ENCODE data around the gene MLANA. TPM values are rescaled to one million over a fixed set of nuclear protein-coding genes. Genes with fewer than 3 reads are reported as not detected.
"Not testable (repeated sequence)": the region's sequence is repeated elsewhere in the genome, so short reads cannot be mapped to it uniquely, and the experiment has no call there.

Gene MLANA
- total RNA-seq, 1 donor from 2014 or later: not detected

DNA sequence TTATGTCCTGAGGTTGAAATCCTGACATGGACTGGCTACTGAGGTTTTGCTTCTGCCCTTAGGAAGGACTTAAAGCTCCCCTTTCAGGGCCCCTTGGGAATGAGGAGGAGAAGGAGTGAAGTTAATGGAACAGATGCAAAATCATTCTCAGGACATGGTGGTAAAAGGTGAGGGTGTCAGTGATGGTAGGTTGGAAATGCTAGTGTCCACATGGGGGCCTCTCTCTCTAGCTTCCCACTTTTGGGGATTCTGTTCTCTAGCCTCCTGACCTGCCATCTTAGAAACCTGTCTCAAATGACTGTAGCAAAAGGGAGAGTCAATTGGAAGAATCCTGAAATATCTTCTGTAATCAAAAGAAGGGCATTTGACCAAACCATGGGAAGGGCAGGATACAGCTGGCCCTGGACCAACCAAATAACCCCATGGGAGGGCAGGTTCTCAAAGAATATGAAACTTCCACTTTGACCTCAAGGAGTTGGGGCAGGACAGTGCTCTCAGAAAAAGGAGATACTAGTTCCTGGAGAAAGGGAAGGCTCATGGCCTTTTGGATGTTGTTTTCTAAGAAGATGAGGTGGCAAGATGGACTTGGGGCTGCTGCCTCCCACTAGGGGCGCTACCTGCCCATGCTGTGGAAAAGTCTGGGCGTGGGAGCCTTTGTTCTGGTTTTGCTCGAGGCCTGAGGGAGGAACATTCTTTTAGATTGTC is 21.2 kb upstream of the MLANA start:
- DNase-seq (ENCODE audit: low spot score): no peak

DNA sequence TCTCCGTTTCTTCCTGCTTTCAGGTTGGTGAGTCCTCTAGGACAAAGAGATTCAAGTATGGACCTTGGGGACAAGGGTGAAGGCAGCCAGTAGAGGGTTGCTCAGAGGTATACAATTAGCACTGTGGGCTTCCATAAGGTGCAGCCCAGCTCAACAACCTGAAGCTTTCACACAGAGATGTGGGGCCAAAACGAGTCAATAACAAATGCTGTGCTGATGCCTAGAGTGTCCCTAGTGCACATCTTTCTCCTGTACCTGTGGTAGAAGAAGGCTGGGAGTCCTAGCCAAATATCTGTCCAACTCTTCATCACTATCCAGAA is 20.7 kb upstream of the MLANA start:
- DNase-seq (ENCODE audit: low spot score): no peak

DNA sequence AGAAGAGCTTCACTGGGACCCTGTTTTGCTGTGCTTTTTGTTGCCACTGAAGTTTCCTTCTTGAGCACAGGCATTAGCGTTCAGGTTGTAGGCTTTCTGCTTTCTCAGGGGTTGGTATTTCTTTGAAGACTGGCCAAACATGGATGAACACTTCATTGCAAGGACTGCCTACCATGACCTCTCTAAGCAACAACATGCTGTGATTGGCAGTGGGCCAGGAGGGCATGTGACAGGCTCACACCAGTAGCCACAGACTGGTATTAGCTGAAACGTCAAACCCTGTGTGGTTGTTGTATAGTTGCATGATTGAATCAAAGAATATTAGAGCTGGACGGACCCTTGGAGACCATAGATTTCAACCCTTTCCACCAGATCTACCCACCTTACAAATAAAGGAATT is 20.0 kb upstream of the MLANA start:
- DNase-seq (ENCODE audit: low spot score): no peak

DNA sequence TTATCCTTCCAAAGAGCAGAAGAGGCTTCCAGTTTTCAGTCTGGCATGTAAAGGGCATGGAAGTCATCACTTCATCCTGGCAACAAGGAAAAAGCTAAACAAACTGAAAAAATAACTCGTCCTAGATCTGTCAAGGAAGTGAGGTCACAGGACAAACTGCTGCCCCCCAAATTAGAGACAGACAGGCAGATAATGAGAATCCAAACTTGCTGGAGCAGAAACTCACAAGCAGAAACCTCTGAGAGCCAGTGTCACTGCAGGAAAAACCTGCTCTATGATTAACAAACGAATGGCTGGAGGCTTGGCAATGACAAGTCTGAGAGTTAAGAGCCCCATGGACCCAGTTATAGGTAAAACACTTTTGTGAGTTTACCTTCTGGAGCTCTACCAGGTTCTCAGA is 18.9 kb upstream of the MLANA start:
- no peak for DNase-seq (ENCODE audit: low spot score)

DNA sequence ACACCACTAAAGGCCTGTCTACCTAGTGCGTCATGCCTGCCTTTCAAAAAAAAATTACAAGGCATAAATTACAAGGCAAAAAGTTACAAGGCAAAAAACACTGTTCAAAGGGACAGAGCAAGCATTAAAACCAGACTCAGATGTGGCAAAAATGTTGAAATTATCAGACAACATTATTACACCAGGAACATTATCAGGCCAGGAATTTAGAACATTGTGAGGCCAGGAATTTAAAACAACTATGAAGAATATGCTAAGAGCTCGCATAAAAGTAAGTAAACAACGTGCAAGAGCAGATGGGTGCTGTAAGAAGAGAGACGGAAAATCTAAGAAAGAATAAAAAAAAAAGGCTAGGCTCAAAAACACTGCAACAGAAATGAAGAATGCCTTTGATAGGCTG is 18.2 kb upstream of the MLANA start:
- no peak for DNase-seq (ENCODE audit: low spot score)

DNA sequence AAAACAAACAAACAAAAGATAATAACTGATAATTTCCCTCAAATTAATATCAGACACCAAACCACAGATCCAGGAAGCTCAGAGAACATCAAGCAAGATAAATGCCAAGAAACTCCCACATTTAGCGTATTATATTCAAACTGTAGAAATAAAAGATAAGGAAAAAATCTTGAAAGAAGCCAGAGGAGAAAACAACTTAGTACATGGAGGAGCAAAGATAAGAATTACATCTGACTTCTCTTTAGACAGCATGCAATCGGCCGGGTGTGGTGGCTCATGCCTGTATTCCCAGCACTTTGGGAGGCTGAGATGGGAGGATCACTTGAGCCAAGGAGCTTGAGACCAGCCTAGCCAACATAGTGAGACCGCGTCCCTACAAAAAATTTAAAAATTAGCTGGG is 17.2 kb upstream of the MLANA start:
- no peak for DNase-seq (ENCODE audit: low spot score)

DNA sequence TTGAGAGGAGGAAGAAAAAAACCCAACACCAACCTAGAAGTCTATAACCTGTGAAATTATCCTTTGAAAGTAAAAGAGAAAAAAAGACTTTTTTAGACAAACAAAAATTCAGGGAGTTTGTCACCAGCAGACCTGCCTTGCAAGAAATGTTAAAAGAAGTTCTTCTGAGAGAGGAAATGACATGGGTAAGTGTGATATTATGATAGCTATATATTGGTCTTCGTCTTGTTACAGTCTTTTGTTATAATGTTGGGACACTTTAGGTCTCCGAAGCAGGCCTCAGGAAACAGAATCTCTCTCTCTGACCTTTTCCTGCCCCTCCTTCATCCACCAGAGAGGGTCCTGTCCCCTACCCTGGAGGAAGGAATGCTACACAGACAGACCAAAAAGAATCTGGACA is 16.6 kb upstream of the MLANA start:
- no peak for DNase-seq (ENCODE audit: low spot score)

DNA sequence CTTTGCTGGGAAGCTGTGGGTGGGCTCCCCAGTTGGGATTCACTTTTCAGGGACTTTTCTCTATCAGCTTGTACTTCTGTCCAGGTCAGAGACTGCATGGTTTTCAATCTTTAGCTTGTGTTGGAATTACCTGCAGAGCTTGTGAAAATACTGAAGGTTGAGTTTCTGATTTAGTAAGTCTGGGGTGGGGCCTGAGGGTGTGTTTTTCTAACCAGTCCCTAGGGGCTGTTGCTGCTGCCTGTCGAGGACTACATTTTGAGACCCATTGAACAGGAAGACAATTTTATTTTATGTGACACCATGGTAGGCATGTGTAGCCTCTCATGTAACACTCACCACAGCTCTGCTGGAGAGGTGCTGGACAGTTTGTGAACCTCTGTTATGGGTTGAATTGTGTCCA is 14.7 kb upstream of the MLANA start:
- DNase-seq (ENCODE audit: low spot score): no peak

DNA sequence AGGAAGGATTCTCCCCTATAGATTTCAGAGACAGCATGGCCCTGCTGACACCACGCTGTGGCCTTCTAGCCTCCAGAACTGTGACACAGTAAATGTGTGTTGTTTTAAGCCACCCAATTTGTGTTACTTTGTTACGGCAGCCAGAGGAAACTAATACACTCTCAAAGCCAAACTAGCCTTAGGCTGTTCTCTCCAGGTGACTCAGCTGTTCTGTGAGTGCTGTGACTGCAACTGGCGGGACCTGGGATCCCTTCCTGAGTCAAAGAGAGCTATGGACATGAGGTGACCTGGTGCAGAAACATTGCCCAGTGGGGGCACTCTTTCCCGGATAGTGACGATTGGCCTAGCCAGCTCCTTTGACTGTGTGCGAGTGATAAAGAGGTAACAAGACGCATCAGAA is 14.0 kb upstream of the MLANA start:
- DNase-seq (ENCODE audit: low spot score): no peak

DNA sequence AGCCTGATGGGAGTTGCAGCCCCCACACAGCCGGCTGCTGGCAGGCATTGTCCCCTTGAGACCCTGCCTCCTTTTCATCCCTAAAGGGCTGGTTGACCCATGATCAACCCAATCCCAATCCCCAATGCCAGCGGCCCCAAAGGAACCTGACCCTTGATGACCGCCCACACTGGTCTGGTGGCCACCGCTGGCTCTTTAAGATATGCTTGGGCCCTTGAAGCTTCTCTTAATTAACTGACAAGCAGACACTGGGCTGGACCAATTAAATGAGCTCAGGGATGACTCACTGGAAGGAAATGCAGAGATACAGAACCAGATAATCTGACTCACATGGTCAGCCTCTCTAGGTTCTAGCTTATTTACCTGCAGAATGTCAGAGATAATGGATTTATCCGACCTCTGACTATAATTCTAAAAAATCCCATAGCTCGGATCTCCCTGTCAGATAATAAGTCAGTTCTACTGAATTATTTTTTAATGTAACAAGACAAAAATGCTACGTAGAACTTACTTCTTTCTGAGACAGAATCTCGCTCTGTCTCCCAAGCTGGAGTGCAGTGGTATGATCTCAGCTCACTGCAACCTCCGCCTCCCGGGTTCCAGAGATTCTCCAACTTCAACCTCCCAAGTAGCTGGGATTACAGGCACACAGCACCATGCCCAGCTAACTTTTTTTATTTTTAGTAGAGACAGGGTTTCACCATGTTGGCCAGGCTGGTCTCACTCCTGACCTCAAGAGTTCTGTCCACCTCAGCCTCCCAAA is 11.1 kb upstream of the MLANA start:
- no peak for DNase-seq (ENCODE audit: low spot score)

DNA sequence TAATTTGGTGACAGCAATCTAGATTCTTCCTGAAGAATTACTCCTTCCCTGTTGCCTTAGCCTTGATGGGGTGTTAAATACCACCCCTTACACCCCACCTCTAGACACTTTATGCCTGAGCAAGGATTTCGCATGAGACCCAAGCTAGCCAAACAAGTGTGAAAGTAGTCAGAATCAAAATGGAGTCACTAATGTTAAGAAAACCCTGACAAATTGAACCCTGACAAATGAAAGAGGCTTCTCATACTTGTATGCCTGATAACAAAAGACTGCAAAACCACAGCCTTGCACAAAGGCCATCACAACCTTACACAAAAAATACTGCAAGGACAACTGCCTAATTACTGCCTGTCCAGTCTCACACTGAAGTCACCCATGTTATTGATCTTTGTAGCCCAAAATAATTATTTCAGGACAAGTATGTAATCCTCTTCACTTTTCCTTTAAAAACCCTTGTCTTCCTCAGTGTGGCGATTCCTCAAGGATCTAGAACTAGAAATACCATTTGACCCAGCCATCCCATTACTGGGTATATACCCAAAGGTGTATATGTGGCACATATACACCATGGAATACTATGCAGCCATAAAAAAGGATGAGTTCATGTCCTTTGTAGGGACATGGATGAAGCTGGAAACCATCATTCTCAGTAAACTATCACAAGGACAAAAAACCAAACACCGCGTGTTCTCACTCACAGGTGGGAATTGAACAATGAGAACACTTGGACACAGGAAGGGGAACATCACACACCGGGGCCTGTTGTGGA is 8.3 kb upstream of the MLANA start:
- not testable (repeated sequence) for DNase-seq (ENCODE audit: low spot score)

DNA sequence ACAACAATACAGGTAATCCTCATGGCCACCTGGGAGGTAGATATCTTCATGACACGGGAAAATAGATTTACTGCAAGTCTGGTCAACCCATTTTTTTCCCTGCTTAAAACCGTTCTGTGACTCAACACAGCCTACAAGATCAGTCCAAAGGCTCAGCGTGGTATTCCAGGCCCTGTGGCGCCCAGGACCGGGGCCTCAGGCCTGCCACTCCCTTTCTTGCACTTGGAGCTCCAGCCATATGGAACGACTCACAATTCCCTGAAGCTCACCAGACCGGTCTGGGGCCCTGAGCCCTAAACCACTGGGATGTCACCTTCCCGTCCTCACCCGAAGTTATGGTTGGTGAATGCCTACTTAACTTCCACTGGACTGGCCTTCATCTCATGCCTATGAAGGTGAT is 6.5 kb upstream of the MLANA start:
- no peak for DNase-seq (ENCODE audit: low spot score)

DNA sequence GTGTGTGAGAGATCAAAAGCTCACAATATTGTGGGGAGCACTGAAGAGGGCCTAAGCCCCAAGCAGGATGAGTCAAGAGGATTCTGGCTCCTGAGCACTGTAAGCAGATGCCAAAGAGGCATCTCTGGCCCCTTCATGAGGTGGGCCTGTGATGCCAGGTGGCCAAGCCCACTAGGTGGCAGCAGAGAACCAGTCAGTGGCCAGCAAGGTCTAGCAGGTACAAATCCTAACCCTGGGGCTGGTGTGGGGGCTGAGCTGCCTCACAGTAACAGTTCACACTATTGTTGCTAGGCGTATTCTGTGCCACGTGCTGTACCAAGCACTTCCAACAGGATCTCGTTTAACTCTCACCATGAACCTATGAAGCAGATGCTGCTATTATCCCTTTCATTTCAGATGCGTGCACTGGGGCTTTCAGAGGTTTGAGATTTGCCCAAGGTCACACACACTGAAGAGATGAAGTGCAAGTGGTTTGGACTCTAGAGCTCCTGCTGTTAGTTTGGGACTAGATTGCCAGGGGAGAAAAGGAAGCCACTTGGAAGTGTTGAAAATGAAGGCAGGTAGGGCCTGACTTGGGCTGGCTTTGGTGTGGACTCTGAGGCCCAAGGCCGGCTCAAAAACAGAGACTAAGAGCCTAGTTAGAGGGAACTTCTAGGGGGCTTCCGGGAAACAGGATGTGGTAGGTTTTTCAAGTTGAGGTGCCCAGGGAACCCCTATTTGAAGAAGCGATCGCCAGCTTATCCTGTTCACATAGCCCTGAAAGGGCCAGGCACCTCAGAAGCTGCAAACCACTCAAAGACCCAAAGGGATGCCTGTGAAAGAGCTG is 4.4 kb upstream of the MLANA start:
- DNase-seq (ENCODE audit: low spot score): no peak

DNA sequence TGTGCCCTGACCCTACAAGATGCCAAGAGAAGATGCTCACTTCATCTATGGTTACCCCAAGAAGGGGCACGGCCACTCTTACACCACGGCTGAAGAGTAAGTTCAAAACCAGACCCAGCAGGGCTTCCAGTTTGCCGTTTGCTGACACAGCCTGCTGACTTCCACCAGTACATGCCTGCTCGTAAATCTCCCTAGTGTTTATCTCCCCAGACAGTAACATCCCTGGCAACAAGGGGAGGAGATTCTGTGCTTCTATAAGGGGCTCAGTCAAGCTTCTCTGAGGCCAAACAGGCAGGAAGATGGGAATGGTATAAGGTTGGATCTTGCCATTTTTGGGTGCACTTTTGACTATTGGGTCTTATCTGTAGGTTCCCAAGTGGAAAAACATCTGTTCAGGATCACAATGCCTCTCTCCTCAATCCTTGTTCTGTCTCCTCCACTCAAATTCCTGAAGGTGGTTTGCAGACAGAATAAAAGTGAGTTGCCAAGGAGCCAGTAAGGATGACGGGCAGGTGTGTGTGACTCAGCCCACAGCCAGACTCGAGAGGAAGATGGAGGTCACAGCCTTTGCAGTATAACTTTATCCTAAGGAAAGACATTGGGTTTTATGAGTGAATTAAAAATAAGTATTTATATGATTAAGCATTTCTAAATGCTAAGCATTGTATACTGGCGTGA is 1.9 kb downstream of the MLANA start:
- no peak for DNase-seq (ENCODE audit: low spot score)

DNA sequence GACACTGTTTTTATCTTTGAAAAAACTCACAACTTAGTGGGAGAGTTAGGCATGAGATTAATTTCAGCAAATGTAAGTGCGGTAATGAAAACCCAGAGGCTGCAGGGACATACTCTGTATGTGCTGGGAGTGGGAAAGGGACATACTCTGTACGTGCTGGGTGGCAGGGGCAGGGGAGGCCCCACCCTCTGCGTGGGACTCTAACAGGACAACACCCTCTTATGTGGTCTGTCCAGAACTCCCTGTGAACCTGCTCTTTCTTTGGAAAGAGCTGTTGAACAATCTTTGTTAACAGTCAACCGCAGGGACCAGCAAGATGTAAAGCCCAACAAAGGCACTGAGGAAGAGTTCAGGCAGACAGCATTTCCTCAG is 2.4 kb downstream of the MLANA start:
- DNase-seq (ENCODE audit: low spot score): no peak

DNA sequence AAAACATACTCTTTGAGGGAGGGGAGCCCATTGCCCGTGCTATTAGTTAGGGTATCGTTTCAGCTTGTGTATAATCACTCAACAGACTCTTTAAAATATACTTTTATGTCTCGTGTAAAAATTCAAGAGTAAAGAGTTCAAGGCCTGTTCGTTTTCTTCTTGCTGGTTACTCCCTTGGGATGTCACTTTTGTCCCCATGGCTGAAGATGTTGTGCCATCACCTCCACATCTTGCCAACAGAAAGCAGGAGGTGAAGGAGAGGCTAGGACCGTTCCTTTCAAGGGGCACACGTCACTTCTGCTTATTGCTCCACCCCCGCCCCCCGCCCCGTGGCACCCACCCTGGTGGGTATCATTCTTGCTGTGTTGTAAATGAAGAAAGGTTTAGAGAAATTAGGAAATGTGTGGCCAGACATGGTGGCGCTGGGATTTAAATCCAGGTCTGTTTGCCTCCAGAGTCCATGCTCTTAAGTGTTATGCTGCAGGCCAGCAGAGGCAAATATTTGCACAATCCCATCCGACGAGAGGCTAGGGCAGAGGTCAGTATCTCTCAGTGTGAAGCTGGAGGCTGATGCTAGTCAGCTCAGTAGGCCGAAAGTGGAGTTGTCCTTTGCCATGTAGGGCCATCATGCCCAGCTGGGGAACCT is 3.0 kb downstream of the MLANA start:
- DNase-seq (ENCODE audit: low spot score): no peak

DNA sequence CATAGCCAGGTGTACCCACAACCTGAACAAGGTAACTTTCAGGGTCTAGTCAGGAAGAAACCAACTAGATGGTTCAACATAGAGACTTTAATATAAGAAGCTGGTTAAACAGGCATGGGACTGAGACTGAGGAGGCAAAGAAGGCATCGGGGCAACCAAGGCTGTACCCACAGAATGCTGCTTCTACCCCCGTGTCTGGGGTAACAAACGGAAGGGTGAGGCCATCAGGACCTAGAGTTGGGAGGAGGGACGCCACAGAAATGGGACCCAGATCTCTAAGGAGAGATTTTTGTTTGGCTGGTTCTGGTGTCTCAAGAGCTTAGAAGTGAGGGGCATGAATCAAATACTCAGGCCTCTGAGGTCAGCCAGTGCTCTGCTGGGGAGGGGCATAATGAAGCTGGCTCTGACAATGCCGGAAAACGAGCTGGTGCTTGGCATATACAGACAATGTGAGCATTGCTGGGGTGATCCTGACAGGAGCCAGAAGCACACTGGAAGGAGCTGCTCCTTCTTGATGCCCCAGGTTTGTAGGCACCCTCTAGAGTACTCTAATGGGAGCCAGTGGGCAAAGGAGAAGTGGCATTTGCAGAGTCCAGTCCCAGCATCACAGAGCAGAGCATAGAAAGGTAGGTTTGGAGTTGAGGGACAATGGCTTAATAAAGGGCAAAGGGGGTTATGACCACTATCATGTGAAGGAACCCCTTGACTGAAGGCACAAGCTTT is 3.7 kb downstream of the MLANA start:
- DNase-seq (ENCODE audit: low spot score): no peak

DNA sequence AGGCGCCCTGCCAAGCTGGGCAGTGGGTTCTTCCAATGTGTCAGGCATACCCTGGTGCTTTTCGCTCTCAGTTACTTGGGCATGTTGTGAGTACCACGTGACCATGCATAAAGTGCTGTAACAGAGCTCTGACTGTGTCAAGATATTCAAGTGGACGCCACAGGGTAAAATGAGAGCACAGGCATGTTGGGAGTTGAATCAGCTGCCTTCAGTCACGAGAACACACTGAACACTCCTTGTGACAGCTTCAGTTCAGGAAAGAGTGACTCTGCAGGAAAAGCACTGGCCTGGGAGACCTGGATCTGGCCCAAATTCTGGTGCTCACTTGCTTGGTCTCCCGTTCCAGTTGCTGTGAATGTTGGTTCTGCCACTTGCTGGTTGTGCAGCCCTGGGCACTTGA is 5.1 kb downstream of the MLANA start:
- no peak for DNase-seq (ENCODE audit: low spot score)

DNA sequence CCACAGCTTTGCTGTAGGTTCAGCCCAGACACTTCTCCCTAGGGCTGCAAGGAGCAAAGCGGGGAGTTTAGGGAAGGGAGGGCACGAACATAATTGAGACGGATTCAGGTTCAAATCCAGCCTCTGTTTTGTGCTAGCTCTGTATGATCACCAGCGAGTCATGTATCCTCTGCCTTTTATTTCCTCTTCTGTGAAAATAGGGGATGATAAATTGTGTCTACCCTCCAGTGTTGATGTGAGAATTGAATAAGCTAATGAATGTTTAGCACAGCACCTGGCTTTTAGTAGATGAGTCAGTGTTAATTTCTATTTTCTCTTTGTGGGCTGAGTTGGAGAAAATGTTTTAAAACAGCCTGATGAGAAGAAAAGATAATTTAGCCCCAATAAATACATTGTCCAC is 6.2 kb downstream of the MLANA start:
- no peak for DNase-seq (ENCODE audit: low spot score)

DNA sequence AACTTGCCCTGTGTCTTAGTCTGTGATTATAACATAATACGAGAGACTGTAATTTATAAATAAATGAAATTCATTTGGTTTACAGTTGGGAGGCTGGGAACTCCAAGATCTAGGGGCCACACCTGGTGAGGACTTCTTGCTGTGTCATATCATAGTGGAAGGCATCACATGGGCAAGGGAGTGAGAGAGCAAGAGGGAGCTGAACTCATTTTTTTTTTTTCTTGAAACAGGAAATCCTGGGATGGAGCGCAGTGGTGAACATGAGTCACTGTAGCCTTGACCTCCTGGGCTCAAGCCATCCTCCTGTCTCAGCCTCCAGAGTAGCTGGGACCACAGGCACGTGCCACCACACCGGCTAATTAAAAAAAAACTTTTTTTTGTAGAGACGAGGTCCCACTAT is 7.2 kb downstream of the MLANA start:
- DNase-seq (ENCODE audit: low spot score): no peak

Measured in mesenteric fat pad (tissue), 1 donor.